Chondrocyte (in vitro differentiated cells): ENCODE measurements around the gene CARNS1. TPM values are rescaled to one million over a fixed set of nuclear protein-coding genes. Genes with fewer than 3 reads are reported as not detected.

Source experiments
- DNase-seq: peaks from one replicate; pipeline ENCODE4 v3.0.0; 2021; ENCODE audit warnings: mixed read lengths, low spot score
- H3K27ac Mint-ChIP-seq: one replicate; pipeline ENCODE4 v1.8.0; 2021; ENCODE audit warnings: mild to moderate bottlenecking, moderate library complexity, mixed read lengths; ENCODE audit not compliant: unreplicated experiment
- H3K27me3 Mint-ChIP-seq: 2 replicates; pipeline ENCODE4 v1.8.0; 2021; ENCODE audit warnings: low read depth, mixed read lengths
- H3K36me3 Mint-ChIP-seq: 2 replicates; pipeline ENCODE4 v1.8.0; 2021; ENCODE audit warnings: low read depth, mixed read lengths
- H3K4me1 Mint-ChIP-seq: 2 replicates; pipeline ENCODE4 v1.8.0; 2021; ENCODE audit warnings: low read depth, mild to moderate bottlenecking, mixed read lengths
- H3K4me3 Mint-ChIP-seq: one replicate; pipeline ENCODE4 v1.8.0; 2021; ENCODE audit warnings: mild to moderate bottlenecking, moderate library complexity, mixed read lengths; ENCODE audit not compliant: unreplicated experiment
- H3K9me3 Mint-ChIP-seq: 2 replicates; pipeline ENCODE4 v1.8.0; 2021; ENCODE audit warnings: low read depth, mixed read lengths
- total RNA-seq: library from RNA; stranded (reverse); gene quantifications from 3 replicates; pipeline ENCODE4 v1.2.1, GENCODE V29; 2021
- TF ChIP-seq, protein P1 (sequence below): fragments of 200-600 bp; sonication (generic); IDR thresholded peaks from 2 replicates; pipeline ENCODE4 v1.5.0; 2021; ENCODE audit warnings: antibody characterized with exemption, mild to moderate bottlenecking, moderate library complexity

Gene CARNS1
- total RNA-seq, 1 donor from 2014 or later: 1.8 TPM

DNA sequence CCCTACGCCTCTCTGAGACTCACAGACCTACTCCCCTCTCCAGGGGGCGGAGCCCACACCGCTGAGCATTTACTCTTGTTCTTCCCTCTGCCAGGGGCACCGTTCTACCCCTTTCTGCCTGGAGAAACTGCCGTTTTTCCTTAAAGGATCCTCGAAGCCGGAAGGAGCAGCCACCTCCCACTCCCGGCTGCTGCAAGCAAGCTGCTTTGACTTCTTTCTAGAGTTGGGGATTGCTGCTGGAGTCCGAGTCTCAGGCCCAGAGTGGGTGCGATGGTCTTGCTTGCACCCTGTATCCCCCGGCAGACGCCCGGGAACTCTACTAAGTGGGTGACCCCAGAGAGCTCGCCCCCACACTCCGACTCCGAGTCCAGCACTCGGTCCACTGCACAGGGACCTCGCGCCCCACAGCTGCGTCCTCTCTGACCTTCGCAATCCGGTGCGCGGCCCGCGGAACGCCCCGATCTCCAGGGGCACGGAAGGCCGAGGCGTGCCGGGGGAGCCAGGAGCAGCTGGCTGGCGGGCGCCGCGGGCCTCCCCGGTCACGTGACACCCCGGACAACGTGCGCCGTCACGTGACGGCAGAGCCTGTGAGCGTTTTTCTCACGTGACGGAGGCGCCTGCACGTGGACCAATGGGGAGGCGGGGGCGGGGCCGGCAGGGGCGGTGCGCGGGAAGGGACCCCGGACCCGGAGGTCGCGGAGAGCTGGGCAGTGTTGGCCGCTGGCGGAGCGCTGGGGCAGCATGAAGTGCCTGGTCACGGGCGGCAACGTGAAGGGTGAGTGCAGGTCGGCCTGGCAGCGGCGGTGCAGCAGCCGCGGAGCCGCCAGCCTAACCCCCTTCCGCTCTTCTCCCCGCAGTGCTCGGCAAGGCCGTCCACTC lies 23.9 kb upstream of the CARNS1 start, which contains the start of gene RAD9A:
RAD9A (plus strand) TSS at position 683 of the 879 bp plus-strand sequence; CDS start at position 742, 59 bp downstream.
- TF ChIP-seq, protein P1, sequence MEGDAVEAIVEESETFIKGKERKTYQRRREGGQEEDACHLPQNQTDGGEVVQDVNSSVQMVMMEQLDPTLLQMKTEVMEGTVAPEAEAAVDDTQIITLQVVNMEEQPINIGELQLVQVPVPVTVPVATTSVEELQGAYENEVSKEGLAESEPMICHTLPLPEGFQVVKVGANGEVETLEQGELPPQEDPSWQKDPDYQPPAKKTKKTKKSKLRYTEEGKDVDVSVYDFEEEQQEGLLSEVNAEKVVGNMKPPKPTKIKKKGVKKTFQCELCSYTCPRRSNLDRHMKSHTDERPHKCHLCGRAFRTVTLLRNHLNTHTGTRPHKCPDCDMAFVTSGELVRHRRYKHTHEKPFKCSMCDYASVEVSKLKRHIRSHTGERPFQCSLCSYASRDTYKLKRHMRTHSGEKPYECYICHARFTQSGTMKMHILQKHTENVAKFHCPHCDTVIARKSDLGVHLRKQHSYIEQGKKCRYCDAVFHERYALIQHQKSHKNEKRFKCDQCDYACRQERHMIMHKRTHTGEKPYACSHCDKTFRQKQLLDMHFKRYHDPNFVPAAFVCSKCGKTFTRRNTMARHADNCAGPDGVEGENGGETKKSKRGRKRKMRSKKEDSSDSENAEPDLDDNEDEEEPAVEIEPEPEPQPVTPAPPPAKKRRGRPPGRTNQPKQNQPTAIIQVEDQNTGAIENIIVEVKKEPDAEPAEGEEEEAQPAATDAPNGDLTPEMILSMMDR: peak; percentile 25
- H3K4me3 Mint-ChIP-seq: peak within 1 kb of the TSS; percentile 90
- no peaks in the 10 kb centered on the region for H3K27me3 Mint-ChIP-seq
- H3K27ac Mint-ChIP-seq: peak within 1 kb of the TSS; percentile 92
- peaks cover 21% of the 10 kb centered on the region for H3K4me1 Mint-ChIP-seq
- no peak for DNase-seq
- peaks cover 1% of the 10 kb centered on the region for H3K36me3 Mint-ChIP-seq
- no peaks in the 10 kb centered on the region for H3K9me3 Mint-ChIP-seq

DNA sequence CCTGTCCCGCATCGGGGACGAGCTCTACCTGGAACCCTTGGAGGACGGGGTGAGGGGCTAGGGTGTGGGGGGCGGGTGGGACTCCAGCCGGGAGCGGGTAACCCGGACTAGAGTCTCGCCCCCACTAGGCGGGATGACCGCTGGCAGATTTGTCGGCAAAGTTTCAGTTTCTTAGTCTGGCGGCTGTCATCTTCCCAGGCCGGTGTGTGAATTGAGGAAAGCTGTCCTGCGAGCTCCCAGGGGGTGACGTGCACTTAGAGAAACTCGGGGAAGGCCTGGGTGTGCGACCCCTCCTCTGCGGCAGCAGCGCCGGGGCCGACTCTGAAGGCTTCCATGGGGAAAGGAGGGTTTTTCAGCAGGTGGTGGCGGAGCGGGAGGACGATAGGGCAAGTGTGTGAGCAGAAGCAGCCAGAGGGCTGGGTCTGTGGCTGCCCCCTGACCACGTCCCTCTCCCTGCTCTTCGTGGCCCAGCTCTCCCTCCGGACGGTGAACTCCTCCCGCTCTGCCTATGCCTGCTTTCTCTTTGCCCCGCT lies 23.2 kb upstream of the CARNS1 start:
- Mint-ChIP-seq H3K9me3 (no peaks in the 10 kb centered on the region), H3K27me3 (no peaks in the 10 kb centered on the region), H3K36me3 (peaks cover 3% of the 10 kb centered on the region), H3K4me3 (peak overlapping the region; percentile 90), H3K4me1 (peaks cover 21% of the 10 kb centered on the region), H3K27ac (peak overlapping the region; percentile 92)
- DNase-seq: no peak
- TF ChIP-seq, protein P1: no peak

DNA sequence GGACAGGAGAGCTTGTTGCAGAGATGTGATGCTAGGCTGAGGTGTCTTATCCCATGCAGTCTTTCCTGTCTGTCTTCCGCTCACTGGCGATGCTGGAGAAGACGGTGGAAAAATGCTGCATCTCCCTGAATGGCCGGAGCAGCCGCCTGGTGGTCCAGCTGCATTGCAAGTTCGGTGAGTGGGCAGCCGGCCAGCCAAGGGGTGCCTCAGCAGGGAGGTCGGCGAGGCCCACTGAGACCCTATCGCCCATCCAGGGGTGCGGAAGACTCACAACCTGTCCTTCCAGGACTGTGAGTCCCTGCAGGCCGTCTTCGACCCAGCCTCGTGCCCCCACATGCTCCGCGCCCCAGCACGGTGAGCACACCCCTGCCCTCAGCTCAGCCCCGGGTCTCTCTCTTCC lies 22.0 kb upstream of the CARNS1 start:
- DNase-seq: no peak

DNA sequence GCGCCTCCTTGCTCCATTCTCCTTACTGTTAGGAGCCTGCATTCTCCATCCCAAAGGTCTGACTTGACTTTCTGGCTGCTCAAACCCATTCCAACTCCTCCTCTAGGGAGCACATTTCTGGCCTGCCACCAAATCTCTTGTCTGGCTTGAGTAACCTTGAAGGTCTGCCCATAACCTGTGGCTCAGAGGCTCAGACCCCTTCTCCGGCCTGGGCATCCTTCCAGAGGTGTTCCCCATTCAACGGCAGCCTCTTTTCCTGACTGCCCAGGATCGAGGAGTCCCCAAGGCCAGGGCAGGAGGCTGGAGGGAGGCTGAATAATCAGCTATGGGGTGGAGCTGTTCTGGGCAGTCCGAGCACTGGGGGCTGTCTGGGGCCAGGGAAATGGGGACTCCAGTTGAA lies 21.5 kb upstream of the CARNS1 start:
- TF ChIP-seq, protein P1: no peak
- H3K27me3 Mint-ChIP-seq: no peaks in the 10 kb centered on the region
- H3K4me1 Mint-ChIP-seq: peaks cover 21% of the 10 kb centered on the region
- H3K36me3 Mint-ChIP-seq: peaks cover 12% of the 10 kb centered on the region
- no peaks in the 10 kb centered on the region for H3K9me3 Mint-ChIP-seq
- no peak overlapping the region for H3K4me3 Mint-ChIP-seq
- no peak for DNase-seq
- no peak overlapping the region for H3K27ac Mint-ChIP-seq

More for the DNA sequence above, 22.0 kb upstream of the CARNS1 start:
- H3K4me3 Mint-ChIP-seq: no peak overlapping the region
- H3K9me3 Mint-ChIP-seq: no peaks in the 10 kb centered on the region
- H3K4me1 Mint-ChIP-seq: peaks cover 21% of the 10 kb centered on the region
- no peak overlapping the region for H3K27ac Mint-ChIP-seq
- TF ChIP-seq, protein P1: no peak
- H3K27me3 Mint-ChIP-seq: no peaks in the 10 kb centered on the region
- H3K36me3 Mint-ChIP-seq: peaks cover 11% of the 10 kb centered on the region

DNA sequence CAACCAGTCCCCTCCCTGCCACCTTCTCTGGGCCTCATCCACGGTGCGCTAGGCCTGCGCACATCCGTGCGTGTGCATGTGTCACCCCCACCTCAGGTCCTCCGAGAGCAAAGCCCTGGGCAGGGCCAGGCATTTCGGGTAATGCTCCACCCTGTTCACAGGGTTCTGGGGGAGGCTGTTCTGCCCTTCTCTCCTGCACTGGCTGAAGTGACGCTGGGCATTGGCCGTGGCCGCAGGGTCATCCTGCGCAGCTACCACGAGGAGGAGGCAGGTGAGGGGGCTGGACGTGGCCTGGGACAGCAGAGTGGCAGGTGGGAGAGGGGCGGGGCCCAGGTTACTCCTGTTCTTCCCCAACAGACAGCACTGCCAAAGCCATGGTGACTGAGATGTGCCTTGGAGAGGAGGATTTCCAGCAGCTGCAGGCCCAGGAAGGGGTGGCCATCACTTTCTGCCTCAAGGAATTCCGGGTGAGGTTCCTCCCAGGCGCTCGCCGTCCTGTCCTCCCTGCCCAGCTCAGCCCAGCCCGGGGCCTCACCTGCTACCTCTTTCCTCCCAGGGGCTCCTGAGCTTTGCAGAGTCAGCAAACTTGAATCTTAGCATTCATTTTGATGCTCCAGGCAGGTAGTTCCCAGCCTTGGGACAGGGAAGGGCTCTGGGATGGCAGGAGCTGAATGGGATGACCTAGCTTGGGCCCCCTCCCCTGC lies 19.8 kb upstream of the CARNS1 start:
- peaks cover 26% of the 10 kb centered on the region for H3K4me1 Mint-ChIP-seq
- H3K36me3 Mint-ChIP-seq: peaks cover 13% of the 10 kb centered on the region
- TF ChIP-seq, protein P1: no peak
- H3K9me3 Mint-ChIP-seq: no peaks in the 10 kb centered on the region
- no peak for DNase-seq
- no peak overlapping the region for H3K4me3 Mint-ChIP-seq
- H3K27ac Mint-ChIP-seq: no peak overlapping the region
- H3K27me3 Mint-ChIP-seq: no peaks in the 10 kb centered on the region
